ENCODE measurements around the gene PLAU.

PLAU gene

DNA sequence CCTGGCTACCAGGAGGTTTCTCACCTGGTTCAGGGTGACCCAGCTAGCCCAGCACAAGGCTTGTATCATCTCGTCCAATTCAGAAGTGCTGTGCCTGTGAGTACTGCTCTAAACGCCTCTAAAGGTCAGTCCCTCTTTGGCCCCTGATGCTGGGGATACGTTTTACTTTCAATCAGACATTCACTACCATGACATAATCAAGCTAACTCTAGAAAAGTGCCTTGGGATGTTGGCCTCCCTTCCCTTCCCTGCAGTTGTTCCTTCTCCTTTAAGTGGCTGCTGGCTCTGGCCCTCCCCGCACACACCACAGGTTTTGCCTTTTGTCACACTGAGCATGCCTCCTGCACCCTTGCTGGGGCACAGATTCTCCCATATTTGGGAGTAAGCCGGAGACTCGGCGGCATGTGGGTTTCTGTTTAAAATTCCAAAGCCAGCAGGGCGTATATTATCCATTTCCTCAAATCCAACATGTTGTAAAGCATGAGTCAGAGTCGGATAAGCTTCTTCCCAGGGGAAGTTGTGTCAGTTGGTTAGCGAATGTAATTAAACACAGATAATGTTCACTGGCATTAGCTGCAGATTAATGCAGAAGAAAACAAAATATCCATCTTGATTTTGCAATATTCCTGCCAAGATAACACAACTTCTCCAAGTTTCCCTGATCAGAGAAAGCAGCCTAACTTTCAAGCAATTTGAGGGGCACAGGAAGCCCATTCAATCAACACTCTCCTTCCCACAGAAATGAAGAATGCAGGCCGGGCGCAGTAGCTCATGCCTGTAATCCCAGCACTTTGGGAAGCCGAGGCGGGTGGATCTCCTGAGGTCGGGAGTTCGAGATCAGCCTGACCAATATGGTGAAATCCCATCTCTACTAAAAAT is 55.2 kb downstream of the PLAU start:
- in situ Hi-C loops (cut with MboI; ENCODE audit: low sequenced_read_pairs, unreplicated experiment): no loop called here
- TF ChIP-seq, protein P1, sequence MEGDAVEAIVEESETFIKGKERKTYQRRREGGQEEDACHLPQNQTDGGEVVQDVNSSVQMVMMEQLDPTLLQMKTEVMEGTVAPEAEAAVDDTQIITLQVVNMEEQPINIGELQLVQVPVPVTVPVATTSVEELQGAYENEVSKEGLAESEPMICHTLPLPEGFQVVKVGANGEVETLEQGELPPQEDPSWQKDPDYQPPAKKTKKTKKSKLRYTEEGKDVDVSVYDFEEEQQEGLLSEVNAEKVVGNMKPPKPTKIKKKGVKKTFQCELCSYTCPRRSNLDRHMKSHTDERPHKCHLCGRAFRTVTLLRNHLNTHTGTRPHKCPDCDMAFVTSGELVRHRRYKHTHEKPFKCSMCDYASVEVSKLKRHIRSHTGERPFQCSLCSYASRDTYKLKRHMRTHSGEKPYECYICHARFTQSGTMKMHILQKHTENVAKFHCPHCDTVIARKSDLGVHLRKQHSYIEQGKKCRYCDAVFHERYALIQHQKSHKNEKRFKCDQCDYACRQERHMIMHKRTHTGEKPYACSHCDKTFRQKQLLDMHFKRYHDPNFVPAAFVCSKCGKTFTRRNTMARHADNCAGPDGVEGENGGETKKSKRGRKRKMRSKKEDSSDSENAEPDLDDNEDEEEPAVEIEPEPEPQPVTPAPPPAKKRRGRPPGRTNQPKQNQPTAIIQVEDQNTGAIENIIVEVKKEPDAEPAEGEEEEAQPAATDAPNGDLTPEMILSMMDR (IDR thresholded peaks at IDR 0.05; ENCODE audit: borderline replicate concordance, control extremely low read depth, extremely low read depth, insufficient read depth, missing control alignments): no peak
- DNase-seq (ENCODE audit: low spot score): no peak

GRCh38 chr10:73967022-73967429 is 56.1 kb downstream of the PLAU start:
- in situ Hi-C loops (cut with MboI; ENCODE audit: low sequenced_read_pairs, unreplicated experiment): no loop called here
- no peak for DNase-seq (ENCODE audit: low spot score)
- TF ChIP-seq, protein P1 (IDR thresholded peaks at IDR 0.05; ENCODE audit: borderline replicate concordance, control extremely low read depth, extremely low read depth, insufficient read depth, missing control alignments): no peak

All from GM13976 (cell line).